Stomach (tissue), 9 donors: ENCODE data around the gene LEKR1. TPM values are rescaled to one million over a fixed set of nuclear protein-coding genes. Genes with fewer than 3 reads are reported as not detected.

Experiments
- DNase-seq, 2 donors: peaks; one replicate each; pipeline versions ENCODE4 v3.0.0 to v3.0.0-alpha.2; 2013 to 2019
- H3K27ac ChIP-seq, 5 donors: fragments of 200-600 bp in 4 of 5; sonication (generic) in 4 of 5; one replicate each; pipeline ENCODE4 v1.5.1; 2013 to 2019; ENCODE audit warnings: mild to moderate bottlenecking in 1 of 5, moderate library complexity in 1 of 5
- H3K27me3 ChIP-seq, 3 donors: fragments of 200-600 bp; sonication (generic); one replicate each; pipeline ENCODE4 v1.5.1; 2017 to 2019; ENCODE audit warnings: mixed run types in 1 of 3
- H3K36me3 ChIP-seq, 4 donors: fragments of 200-600 bp; sonication (generic); 1 replicate in 3 of 4; 2 replicates in 1 of 4; pipeline ENCODE4 v1.5.1; 2016 to 2019
- H3K4me1 ChIP-seq, 4 donors: fragments of 200-600 bp; sonication (generic); one replicate each; pipeline ENCODE4 v1.5.1; 2016 to 2019
- H3K4me3 ChIP-seq, 4 donors: fragments of 200-600 bp; sonication (generic) in 3 of 4; one replicate each; pipeline ENCODE4 v1.5.1; 2016 to 2019; ENCODE audit warnings: mild to moderate bottlenecking in 1 of 4
- H3K9me3 ChIP-seq, 4 donors: fragments of 200-600 bp; sonication (generic); one replicate each; pipeline ENCODE4 v1.5.1; 2016 to 2019
- EP300 ChIP-seq: sonication (generic); formaldehyde crosslinking; IDR thresholded peaks from one replicate; pipeline ENCODE4 v1.6.1; 2017; ENCODE audit warnings: antibody characterized with exemption
- POLR2A ChIP-seq, 4 donors: fragments of 450-650 bp; IDR thresholded peaks; one replicate each; pipeline ENCODE4 v1.6.1; 2016; ENCODE audit warnings: antibody characterized with exemption in 4 of 4, control low read depth in 2 of 4, mild to moderate bottlenecking in 1 of 4, moderate library complexity in 1 of 4
- POLR2AphosphoS5 ChIP-seq, 3 donors: sonication (generic); formaldehyde crosslinking; IDR thresholded peaks; one replicate each; pipeline ENCODE4 v1.6.1; 2016; ENCODE audit warnings: antibody characterized with exemption in 3 of 3
- WGBS, 5 donors: extraction: QIAGEN DNeasy Blood & Tissue Kit in 3 of 5; methylation state at CpG; one replicate each; pipeline versions ENCODE4 v1.1.5 to v1.1.7; 2013 to 2018; 5-methylcytosine and 5-hydroxymethylcytosine counted together
- intact Hi-C: fragments of 100-400 bp; cut with DNase I; formaldehyde crosslinking; loops from one replicate; pipeline ENCODE4 v1.15.1; 2023; ENCODE audit warnings: low total_unique reads
- polyA plus RNA-seq, 3 donors: library from polyadenylated mRNA; stranded (reverse); fragments of 200-250 nt; gene quantifications; one replicate each; pipeline ENCODE4 v1.2.3, GENCODE V29; 2013
- total RNA-seq, 5 donors: library from RNA; depleted of rRNA; stranded (reverse); fragments of >200 nt; gene quantifications; one replicate each; pipeline versions ENCODE4 v1.1.0 to v1.2.3, GENCODE V29; 2014 to 2016
- TF ChIP-seq, protein P1 (sequence below), 7 experiments: fragments of 450-650 bp in 4 of 7; fragments of 200-600 bp in 3 of 7; sonication (generic) in 3 of 7; IDR thresholded peaks; one replicate each; pipeline ENCODE4 v1.5.1; 2016 to 2019; ENCODE audit warnings: antibody characterized with exemption in 7 of 7, control low read depth in 2 of 7, mild to moderate bottlenecking in 1 of 7
- donor health status: healthy with polysubstance abuse.
- donor health status: Bipolar disorder and iron deficiency.
- donor health status: healthy.

Gene LEKR1
- total and polyA plus RNA-seq, 8 donors = 0.31 to 2.6 (median 0.44) TPM; not detected in 3

DNA sequence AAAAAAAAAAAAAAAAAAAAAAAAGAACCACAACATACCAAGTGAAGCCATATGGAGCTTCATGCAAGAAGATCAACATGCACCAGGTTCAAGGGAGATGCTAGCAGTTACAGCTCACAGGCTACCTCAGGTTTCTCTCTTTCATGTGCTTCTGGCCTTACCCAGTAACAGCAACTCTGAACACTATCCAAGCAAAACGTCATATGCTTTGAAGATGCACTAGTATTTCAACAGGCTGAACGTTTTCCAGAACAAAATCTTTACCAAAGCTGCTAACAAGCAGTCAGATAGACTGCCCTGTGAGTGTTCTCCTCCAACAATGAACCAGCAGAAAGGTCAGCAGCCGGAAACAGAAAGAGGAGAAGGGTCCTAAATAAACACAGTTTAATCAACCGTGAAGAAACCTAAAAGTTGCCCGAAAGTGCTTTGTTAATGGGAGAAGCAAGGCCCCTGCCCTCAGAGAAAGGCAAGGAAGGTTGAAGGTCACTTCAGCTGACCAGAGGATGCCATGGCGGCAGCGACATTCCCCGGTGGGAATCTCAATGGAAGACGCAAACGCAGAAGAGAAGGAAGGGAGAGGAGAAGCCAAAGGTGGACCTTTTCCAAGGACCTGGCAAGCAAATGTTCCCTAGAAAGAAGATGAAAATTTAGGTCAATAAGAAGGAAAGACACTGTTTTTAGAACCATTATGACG is 253.7 kb downstream of the LEKR1 start:
- Histone ChIP-seq H3K9me3 (no peaks in the 10 kb centered on the region), H3K27ac (peak overlapping the region in 1 of 5 donors; percentile 31), H3K4me3 (no peak overlapping the region), H3K27me3 (no peaks in the 10 kb centered on the region), H3K4me1 (peaks cover 0 to 28% (median 7%) of the 10 kb centered on the region in 4 donors), H3K36me3 (no peaks in the 10 kb centered on the region)
- no peak for TF ChIP-seq EP300
- no peak for TF ChIP-seq POLR2AphosphoS5 (IDR thresholded peaks at IDR 0.05)
- TF ChIP-seq, protein P1, sequence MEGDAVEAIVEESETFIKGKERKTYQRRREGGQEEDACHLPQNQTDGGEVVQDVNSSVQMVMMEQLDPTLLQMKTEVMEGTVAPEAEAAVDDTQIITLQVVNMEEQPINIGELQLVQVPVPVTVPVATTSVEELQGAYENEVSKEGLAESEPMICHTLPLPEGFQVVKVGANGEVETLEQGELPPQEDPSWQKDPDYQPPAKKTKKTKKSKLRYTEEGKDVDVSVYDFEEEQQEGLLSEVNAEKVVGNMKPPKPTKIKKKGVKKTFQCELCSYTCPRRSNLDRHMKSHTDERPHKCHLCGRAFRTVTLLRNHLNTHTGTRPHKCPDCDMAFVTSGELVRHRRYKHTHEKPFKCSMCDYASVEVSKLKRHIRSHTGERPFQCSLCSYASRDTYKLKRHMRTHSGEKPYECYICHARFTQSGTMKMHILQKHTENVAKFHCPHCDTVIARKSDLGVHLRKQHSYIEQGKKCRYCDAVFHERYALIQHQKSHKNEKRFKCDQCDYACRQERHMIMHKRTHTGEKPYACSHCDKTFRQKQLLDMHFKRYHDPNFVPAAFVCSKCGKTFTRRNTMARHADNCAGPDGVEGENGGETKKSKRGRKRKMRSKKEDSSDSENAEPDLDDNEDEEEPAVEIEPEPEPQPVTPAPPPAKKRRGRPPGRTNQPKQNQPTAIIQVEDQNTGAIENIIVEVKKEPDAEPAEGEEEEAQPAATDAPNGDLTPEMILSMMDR (IDR thresholded peaks at IDR 0.05) = no peak
- no peak for TF ChIP-seq POLR2A (IDR thresholded peaks at IDR 0.05)
- intact Hi-C loops = loop anchor here (10.0 kb wide), 3 partner anchors 55 to 535 kb away; partner anchors contain the start of gene TIPARP
- WGBS, 5 donors = 79 to 89% (median 85%) methylated on average over 11 of the region's 11 CpGs
- peak in 1 of 2 donors; percentile 11 for DNase-seq

- DNase-seq = peak; percentile 89 to 94
- intact Hi-C loops = loop anchor here (10.0 kb wide), 2 partner anchors 53 to 407 kb away; partner anchors contain the start of gene TIPARP
- Histone ChIP-seq H3K4me1 (peaks cover 3 to 37% (median 10%) of the 10 kb centered on the region in 4 donors), H3K4me3 (no peak overlapping the region), H3K27me3 (no peaks in the 10 kb centered on the region), H3K9me3 (no peaks in the 10 kb centered on the region), H3K27ac (peak overlapping the region in 1 of 5 donors; percentile 55), H3K36me3 (no peaks in the 10 kb centered on the region)
- TF ChIP-seq EP300 (no peak), POLR2AphosphoS5 (IDR thresholded peaks at IDR 0.05) (peak in 2 of 3 donors; percentile 40 to 77)
- TF ChIP-seq, protein P1 (IDR thresholded peaks at IDR 0.05) = peak in 6 of 7 experiments; percentile 58 to 100 (median 93)
- 11 to 13% (median 12%) methylated on average over 11 to 15 of the region's 15 CpGs for WGBS, 5 donors
Measured at GRCh38 chr3:157081626-157082210, 255.6 kb downstream of the LEKR1 start.

DNA sequence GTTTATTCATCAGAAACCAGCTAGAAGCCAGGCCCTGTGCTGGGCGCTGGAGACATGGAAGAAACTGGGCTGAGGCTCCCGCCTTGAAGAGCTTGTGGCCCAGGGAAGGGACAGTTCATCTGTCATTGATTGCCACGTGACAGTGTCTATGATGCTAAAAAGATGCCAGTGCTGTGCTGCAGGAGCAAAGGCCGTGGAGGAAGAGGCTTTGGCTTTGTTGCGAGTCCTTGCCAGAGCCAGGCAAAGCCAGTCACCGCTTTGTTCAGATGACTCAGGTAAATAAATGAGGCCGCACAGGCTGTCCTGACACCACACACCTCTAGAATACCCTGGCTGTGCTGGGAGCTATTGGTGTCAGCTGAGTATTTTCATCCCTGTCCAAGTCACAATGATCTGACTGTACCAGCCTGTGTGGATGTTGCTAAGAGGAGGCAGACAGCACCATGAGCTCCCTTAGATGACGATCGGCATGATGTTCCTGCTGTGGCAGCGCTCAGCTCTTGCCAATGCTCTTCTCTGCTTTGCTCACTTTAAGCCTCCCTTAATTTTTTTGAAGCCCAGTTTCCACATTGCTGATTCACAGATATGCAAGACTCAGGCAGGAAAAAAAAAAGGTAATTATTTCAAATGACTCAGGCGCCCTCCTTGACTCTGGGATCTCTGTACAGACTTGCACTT is 256.3 kb downstream of the LEKR1 start:
- Histone ChIP-seq H3K36me3 (no peaks in the 10 kb centered on the region), H3K27ac (peak overlapping the region in 1 of 5 donors; percentile 55), H3K27me3 (no peaks in the 10 kb centered on the region), H3K9me3 (no peaks in the 10 kb centered on the region), H3K4me1 (peaks cover 4 to 39% (median 16%) of the 10 kb centered on the region in 4 donors), H3K4me3 (no peak overlapping the region)
- WGBS, 5 donors = 76 to 90% (median 78%) methylated on average over 11 of the region's 11 CpGs
- DNase-seq = peak in 1 of 2 donors; percentile 17
- intact Hi-C loops = loop anchor here (10.0 kb wide), 2 partner anchors 52 to 408 kb away; partner anchors contain the start of gene TIPARP
- no peak for TF ChIP-seq POLR2A (IDR thresholded peaks at IDR 0.05)
- no peak for TF ChIP-seq POLR2AphosphoS5 (IDR thresholded peaks at IDR 0.05)
- TF ChIP-seq, protein P1 (IDR thresholded peaks at IDR 0.05) = no peak
- no peak for TF ChIP-seq EP300

GRCh38 chr3:157083824-157084223 is 257.7 kb downstream of the LEKR1 start:
- DNase-seq = no peak
- Histone ChIP-seq H3K36me3 (no peaks in the 10 kb centered on the region), H3K9me3 (no peaks in the 10 kb centered on the region), H3K4me1 (peaks cover 13 to 39% (median 27%) of the 10 kb centered on the region in 4 donors), H3K4me3 (no peak overlapping the region), H3K27me3 (no peaks in the 10 kb centered on the region), H3K27ac (no peak overlapping the region)
- WGBS, 5 donors = 93 to 100% (median 97%) methylated on average over 1 of the region's 1 CpG
- intact Hi-C loops = loop anchor here (10.0 kb wide), 2 partner anchors 51 to 409 kb away; partner anchors contain the start of gene TIPARP
- TF ChIP-seq POLR2A (IDR thresholded peaks at IDR 0.05) (no peak), EP300 (no peak), POLR2AphosphoS5 (IDR thresholded peaks at IDR 0.05) (no peak)
- TF ChIP-seq, protein P1 (IDR thresholded peaks at IDR 0.05) = no peak
